Transverse colon (tissue), 3 donors: ENCODE measurements around the gene NPAS3.

Source experiments
- CTCF ChIP-seq, 5 experiments: fragments of 200-600 bp in 3 of 5; fragments of 450-650 bp in 2 of 5; sonication (generic) in 3 of 5; IDR thresholded peaks; 1 replicate in 2 of 5; 2 replicates in 3 of 5; pipeline ENCODE4 v1.5.1; 2016 to 2017; ENCODE audit warnings: antibody characterized with exemption in 5 of 5, inconsistent platforms in 3 of 5, mild to moderate bottlenecking in 2 of 5, moderate library complexity in 1 of 5
- EP300 ChIP-seq: sonication (generic); formaldehyde crosslinking; IDR thresholded peaks from one replicate; pipeline ENCODE4 v1.6.1; 2017; ENCODE audit warnings: antibody characterized with exemption, low read depth

DNA sequence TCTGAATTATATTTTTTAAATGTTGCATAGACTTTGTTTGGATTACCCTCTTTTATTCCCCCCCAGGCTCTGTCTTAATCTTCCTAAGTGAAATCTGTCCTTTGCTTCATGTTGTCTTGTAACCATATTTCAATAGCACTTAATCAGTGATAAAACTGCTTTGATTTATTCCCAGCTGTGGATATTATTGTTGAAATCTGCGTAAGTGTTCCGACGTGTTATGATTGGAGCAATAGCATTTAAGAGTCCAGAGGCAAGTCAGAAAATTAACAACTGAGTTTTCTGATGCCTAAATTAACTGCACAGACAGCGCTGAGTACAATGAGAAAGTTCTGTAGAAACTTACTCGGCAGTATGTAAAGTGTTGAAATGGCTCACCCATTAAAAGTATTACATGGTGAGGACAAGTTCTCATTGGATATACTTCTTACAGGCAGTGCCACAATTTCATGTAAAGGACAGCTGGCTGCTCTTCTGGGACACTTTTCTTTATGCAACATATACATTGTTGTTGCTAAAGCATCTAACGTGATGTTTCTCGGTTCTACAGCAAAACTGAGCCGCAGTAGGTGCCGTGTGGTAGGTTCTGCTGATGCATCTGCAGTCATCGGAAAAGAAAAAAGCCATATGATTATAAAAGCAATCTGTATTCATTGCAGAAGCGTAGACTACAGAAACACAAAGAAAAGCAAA, 511.2 kb downstream of the NPAS3 start:
- TF ChIP-seq EP300 (no peak), CTCF (IDR thresholded peaks at IDR 0.05) (no peak)
